Measurements from ENCODE around the gene TMEM150C. TPM values are rescaled to one million over a fixed set of nuclear protein-coding genes. Genes with fewer than 3 reads are reported as not detected.

The TMEM150C gene
- total RNA-seq, 1 donor from 2014 or later: 0.95 TPM

DNA sequence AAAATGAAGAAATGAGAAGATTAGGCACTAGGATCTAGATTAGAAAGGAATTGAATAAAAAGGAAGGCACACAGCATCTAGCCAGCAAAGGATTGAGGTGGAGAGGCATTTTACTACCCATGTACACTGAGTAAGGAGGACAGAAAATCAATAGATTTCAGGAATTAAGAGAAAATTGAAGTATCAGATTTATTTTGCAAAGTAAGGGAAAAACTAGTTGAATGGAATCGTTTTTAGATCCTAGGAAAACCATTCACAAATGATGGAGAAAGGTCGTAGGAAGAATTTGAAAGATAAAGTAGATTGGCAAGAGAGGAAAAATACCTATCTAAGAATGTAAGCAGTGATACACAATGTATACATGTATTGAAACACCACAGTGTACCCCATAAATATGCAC is 100.1 kb downstream of the TMEM150C start:
- no peak for DNase-seq (ENCODE audit: low read depth)
- Mint-ChIP-seq H3K4me1 (ENCODE audit: low read depth, unreplicated experiment) (peaks cover 5% of the 10 kb centered on the region), H3K27ac (ENCODE audit: unreplicated experiment) (no peak overlapping the region), H3K27me3 (ENCODE audit: low read depth, unreplicated experiment) (no peaks in the 10 kb centered on the region), H3K4me3 (ENCODE audit: unreplicated experiment) (no peak overlapping the region), H3K36me3 (ENCODE audit: low read depth, unreplicated experiment) (peaks cover 6% of the 10 kb centered on the region), H3K9me3 (ENCODE audit: unreplicated experiment) (no peaks in the 10 kb centered on the region)
- TF ChIP-seq EZH2 (IDR thresholded peaks at IDR 0.05; ENCODE audit: insufficient read depth, low read length): no peak
- TF ChIP-seq, protein P1, sequence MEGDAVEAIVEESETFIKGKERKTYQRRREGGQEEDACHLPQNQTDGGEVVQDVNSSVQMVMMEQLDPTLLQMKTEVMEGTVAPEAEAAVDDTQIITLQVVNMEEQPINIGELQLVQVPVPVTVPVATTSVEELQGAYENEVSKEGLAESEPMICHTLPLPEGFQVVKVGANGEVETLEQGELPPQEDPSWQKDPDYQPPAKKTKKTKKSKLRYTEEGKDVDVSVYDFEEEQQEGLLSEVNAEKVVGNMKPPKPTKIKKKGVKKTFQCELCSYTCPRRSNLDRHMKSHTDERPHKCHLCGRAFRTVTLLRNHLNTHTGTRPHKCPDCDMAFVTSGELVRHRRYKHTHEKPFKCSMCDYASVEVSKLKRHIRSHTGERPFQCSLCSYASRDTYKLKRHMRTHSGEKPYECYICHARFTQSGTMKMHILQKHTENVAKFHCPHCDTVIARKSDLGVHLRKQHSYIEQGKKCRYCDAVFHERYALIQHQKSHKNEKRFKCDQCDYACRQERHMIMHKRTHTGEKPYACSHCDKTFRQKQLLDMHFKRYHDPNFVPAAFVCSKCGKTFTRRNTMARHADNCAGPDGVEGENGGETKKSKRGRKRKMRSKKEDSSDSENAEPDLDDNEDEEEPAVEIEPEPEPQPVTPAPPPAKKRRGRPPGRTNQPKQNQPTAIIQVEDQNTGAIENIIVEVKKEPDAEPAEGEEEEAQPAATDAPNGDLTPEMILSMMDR (IDR thresholded peaks at IDR 0.05; ENCODE audit: insufficient read depth, low read depth, low read length): no peak
- H4K20me1 ChIP-seq (ENCODE audit: insufficient read depth, low read length): no peaks in the 10 kb centered on the region
- no peaks in the 10 kb centered on the region for H3K79me2 ChIP-seq (ENCODE audit: insufficient read depth, low read length)
- H3K4me1 ChIP-seq (ENCODE audit: insufficient read depth, low read length): no peaks in the 10 kb centered on the region
- H2AFZ ChIP-seq (ENCODE audit: low read depth, low read length): no peak overlapping the region
- H3K9me3 ChIP-seq (ENCODE audit: insufficient read depth, low read depth, low read length): no peaks in the 10 kb centered on the region
- no peak for FAIRE-seq
- H3K4me2 ChIP-seq (ENCODE audit: low read length): no peak overlapping the region
- H3K4me3 ChIP-seq (ENCODE audit: insufficient read depth, low read depth, low read length): no peak overlapping the region
- H3K36me3 ChIP-seq (ENCODE audit: insufficient read depth, low read length): peaks cover 24% of the 10 kb centered on the region
- no peaks in the 10 kb centered on the region for H3K27me3 ChIP-seq (ENCODE audit: insufficient read depth, low read length)
- H3K9ac ChIP-seq (ENCODE audit: low read length): no peak overlapping the region
- H3K27ac ChIP-seq (ENCODE audit: low read depth, low read length): no peak overlapping the region

DNA sequence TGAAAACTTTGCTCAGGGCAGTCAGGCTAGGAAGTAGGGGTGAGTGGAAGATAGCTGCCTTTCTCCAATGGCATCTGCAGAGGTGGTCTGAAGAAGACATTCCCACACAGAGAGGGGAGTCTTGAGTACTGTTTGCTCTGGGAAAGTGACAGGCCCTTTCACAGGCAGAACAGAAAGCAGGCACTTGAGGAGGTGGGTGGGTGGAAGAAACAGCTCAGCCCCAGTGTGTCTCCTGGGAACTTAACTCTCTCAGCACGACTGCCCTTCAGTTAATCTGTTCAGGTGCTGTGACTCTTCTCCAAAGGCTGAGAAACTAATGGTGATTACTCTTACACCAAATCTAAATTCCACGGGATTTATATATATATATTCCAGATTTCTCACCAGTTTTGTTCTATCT is 103.1 kb downstream of the TMEM150C start:
- H3K79me2 ChIP-seq (ENCODE audit: insufficient read depth, low read length): no peaks in the 10 kb centered on the region
- FAIRE-seq: no peak
- Mint-ChIP-seq H3K27ac (ENCODE audit: unreplicated experiment) (peak overlapping the region; percentile 19), H3K9me3 (ENCODE audit: unreplicated experiment) (no peaks in the 10 kb centered on the region), H3K4me1 (ENCODE audit: low read depth, unreplicated experiment) (peaks cover 5% of the 10 kb centered on the region), H3K4me3 (ENCODE audit: unreplicated experiment) (no peak overlapping the region), H3K27me3 (ENCODE audit: low read depth, unreplicated experiment) (no peaks in the 10 kb centered on the region), H3K36me3 (ENCODE audit: low read depth, unreplicated experiment) (peaks cover 8% of the 10 kb centered on the region)
- no peak overlapping the region for H3K4me3 ChIP-seq (ENCODE audit: insufficient read depth, low read depth, low read length)
- H3K27ac ChIP-seq (ENCODE audit: low read depth, low read length): no peak overlapping the region
- H3K4me1 ChIP-seq (ENCODE audit: insufficient read depth, low read length): no peaks in the 10 kb centered on the region
- H3K36me3 ChIP-seq (ENCODE audit: insufficient read depth, low read length): peaks cover 23% of the 10 kb centered on the region
- DNase-seq (ENCODE audit: low read depth): no peak
- H3K27me3 ChIP-seq (ENCODE audit: insufficient read depth, low read length): no peaks in the 10 kb centered on the region
- H4K20me1 ChIP-seq (ENCODE audit: insufficient read depth, low read length): no peaks in the 10 kb centered on the region
- TF ChIP-seq EZH2 (IDR thresholded peaks at IDR 0.05; ENCODE audit: insufficient read depth, low read length): no peak
- TF ChIP-seq, protein P1 (IDR thresholded peaks at IDR 0.05; ENCODE audit: insufficient read depth, low read depth, low read length): no peak
- H3K9ac ChIP-seq (ENCODE audit: low read length): no peak overlapping the region
- H3K4me2 ChIP-seq (ENCODE audit: low read length): no peak overlapping the region
- no peaks in the 10 kb centered on the region for H3K9me3 ChIP-seq (ENCODE audit: insufficient read depth, low read depth, low read length)
- no peak overlapping the region for H2AFZ ChIP-seq (ENCODE audit: low read depth, low read length)

DNA sequence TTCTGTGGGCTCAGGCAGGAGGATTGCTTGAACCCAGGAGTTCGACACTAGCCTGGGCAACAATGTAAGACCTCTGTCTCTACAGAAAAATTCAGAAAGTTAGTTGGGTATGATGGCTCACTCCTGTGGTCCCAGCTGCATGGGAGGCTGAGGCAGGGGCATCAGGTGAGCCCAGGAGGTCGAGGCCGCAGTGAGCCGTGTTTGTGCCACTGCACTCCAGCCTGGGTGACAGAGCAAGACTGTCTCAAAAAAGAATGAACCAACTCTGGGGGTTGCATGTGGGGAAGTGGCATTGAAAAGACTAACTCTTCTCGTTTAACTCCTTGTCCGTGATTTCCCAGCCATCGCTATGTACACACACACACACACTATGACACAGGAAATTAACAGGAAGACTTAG is 104.5 kb downstream of the TMEM150C start:
- Mint-ChIP-seq H3K4me3 (ENCODE audit: unreplicated experiment) (no peak overlapping the region), H3K27ac (ENCODE audit: unreplicated experiment) (no peak overlapping the region), H3K36me3 (ENCODE audit: low read depth, unreplicated experiment) (peaks cover 8% of the 10 kb centered on the region), H3K9me3 (ENCODE audit: unreplicated experiment) (no peaks in the 10 kb centered on the region), H3K27me3 (ENCODE audit: low read depth, unreplicated experiment) (no peaks in the 10 kb centered on the region), H3K4me1 (ENCODE audit: low read depth, unreplicated experiment) (peaks cover 5% of the 10 kb centered on the region)
- no peak for DNase-seq (ENCODE audit: low read depth)
- TF ChIP-seq, protein P1 (IDR thresholded peaks at IDR 0.05; ENCODE audit: insufficient read depth, low read depth, low read length): no peak
- no peak for TF ChIP-seq EZH2 (IDR thresholded peaks at IDR 0.05; ENCODE audit: insufficient read depth, low read length)
- Histone ChIP-seq H3K27ac (ENCODE audit: low read depth, low read length) (no peak overlapping the region), H3K4me3 (ENCODE audit: insufficient read depth, low read depth, low read length) (no peak overlapping the region), H4K20me1 (ENCODE audit: insufficient read depth, low read length) (no peaks in the 10 kb centered on the region), H2AFZ (ENCODE audit: low read depth, low read length) (no peak overlapping the region), H3K4me1 (ENCODE audit: insufficient read depth, low read length) (no peaks in the 10 kb centered on the region), H3K79me2 (ENCODE audit: insufficient read depth, low read length) (no peaks in the 10 kb centered on the region), H3K9me3 (ENCODE audit: insufficient read depth, low read depth, low read length) (no peaks in the 10 kb centered on the region), H3K36me3 (ENCODE audit: insufficient read depth, low read length) (peaks cover 20% of the 10 kb centered on the region), H3K9ac (ENCODE audit: low read length) (no peak overlapping the region), H3K4me2 (ENCODE audit: low read length) (no peak overlapping the region), H3K27me3 (ENCODE audit: insufficient read depth, low read length) (no peaks in the 10 kb centered on the region)
- no peak for FAIRE-seq
